ENCODE measurements around the gene UPK2.

Gene UPK2

DNA sequence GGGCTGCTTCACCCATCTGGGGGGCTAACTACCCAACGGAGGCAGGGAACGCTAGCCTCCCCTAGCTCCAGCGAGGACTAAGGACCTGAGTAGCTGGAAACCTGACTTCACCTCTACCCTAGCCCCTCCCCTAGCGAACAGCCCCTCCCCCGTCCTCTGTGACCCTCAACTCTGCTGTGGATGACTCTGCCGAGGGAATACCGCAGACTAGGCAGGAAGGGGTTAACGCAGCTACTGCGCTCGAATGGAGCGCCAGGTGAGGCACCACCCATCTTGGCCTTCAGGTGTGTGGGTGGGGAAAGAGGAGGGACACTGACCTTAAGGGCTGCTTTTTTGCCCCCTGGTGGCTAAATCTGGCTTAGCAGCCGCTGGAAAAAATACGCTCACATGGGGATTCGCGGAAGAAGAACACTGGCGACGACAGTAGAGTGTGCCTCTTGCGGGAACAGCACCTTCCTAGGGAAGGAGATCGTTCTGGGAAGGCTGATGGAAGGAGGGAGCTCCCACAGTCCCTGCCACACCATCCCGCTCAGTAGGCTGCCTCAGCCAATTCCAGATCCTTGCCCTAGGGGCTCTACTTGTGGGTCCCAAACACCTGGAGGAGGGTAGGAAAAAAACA, 25.9 kb upstream of the UPK2 start:
- no peaks in the 10 kb centered on the region for H3K9me3 ChIP-seq (ENCODE audit: low read length)
- H3K4me1 ChIP-seq (ENCODE audit: insufficient read depth, low read length, severe bottlenecking): peaks cover 12% of the 10 kb centered on the region
- H3K79me2 ChIP-seq (ENCODE audit: insufficient read depth, low read length): no peaks in the 10 kb centered on the region
- no peak overlapping the region for H2AFZ ChIP-seq (ENCODE audit: low read length)
- H3F3A ChIP-seq (ENCODE audit: insufficient read depth, low read length): no peaks in the 10 kb centered on the region
- no peaks in the 10 kb centered on the region for H3K27me3 ChIP-seq (ENCODE audit: insufficient read depth, low read length)
- no peaks in the 10 kb centered on the region for H3K9me2 ChIP-seq (ENCODE audit: low read depth, low read length)
- peak overlapping the region; percentile 72 for H3K4me3 ChIP-seq (ENCODE audit: low read depth, low read length, poor library complexity, severe bottlenecking)
- peak overlapping the region; percentile 78 for H3K27ac ChIP-seq (ENCODE audit: low read depth, low read length, poor library complexity, severe bottlenecking)
- peak overlapping the region; percentile 96 for H3K4me2 ChIP-seq (ENCODE audit: low read length)
- no peaks in the 10 kb centered on the region for H3K36me3 ChIP-seq (ENCODE audit: insufficient read depth, low read length)
- TF ChIP-seq EZH2 (IDR thresholded peaks at IDR 0.05; ENCODE audit: borderline replicate concordance, low read length) (no peak), CTCF (IDR thresholded peaks at IDR 0.05; ENCODE audit: low read length) (peak; percentile 75)
- H4K20me1 ChIP-seq (ENCODE audit: insufficient read depth, low read length): no peaks in the 10 kb centered on the region
- peak overlapping the region; percentile 68 for H3K9ac ChIP-seq (ENCODE audit: low read length)

- Histone ChIP-seq H3K9ac (ENCODE audit: low read length) (no peak overlapping the region), H3K4me3 (ENCODE audit: low read depth, low read length, poor library complexity, severe bottlenecking) (no peak overlapping the region), H3K9me2 (ENCODE audit: low read depth, low read length) (no peaks in the 10 kb centered on the region), H3F3A (ENCODE audit: insufficient read depth, low read length) (no peaks in the 10 kb centered on the region), H3K27ac (ENCODE audit: low read depth, low read length, poor library complexity, severe bottlenecking) (no peak overlapping the region), H4K20me1 (ENCODE audit: insufficient read depth, low read length) (no peaks in the 10 kb centered on the region), H3K9me3 (ENCODE audit: low read length) (no peaks in the 10 kb centered on the region), H3K4me2 (ENCODE audit: low read length) (no peak overlapping the region), H3K4me1 (ENCODE audit: insufficient read depth, low read length, severe bottlenecking) (peaks cover 4% of the 10 kb centered on the region), H2AFZ (ENCODE audit: low read length) (no peak overlapping the region), H3K27me3 (ENCODE audit: insufficient read depth, low read length) (no peaks in the 10 kb centered on the region), H3K79me2 (ENCODE audit: insufficient read depth, low read length) (no peaks in the 10 kb centered on the region), H3K36me3 (ENCODE audit: insufficient read depth, low read length) (no peaks in the 10 kb centered on the region)
- no peak for TF ChIP-seq CTCF (IDR thresholded peaks at IDR 0.05; ENCODE audit: low read length)
- no peak for TF ChIP-seq EZH2 (IDR thresholded peaks at IDR 0.05; ENCODE audit: borderline replicate concordance, low read length)
Measured at GRCh38 chr11:118931571-118931970, 24.5 kb upstream of the UPK2 start.

DNA sequence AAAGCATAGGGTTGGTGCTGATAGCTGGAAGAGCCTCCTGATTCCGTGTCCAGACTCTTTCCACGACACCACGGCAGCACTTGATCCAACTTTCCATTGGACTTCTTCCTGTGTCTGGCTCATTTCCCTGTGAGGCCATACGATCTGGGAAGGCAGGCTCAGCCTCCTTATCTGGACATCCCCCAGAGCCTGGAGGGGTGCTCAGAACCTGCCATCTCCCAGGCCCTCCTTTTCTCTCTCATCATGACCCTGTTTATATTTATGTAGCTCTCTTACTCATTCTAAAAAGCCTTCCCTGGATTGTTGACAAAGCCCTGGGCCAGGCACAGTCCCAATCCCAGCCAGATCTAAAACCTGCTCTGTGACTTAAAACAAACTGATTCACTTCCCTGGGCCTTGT, 22.6 kb upstream of the UPK2 start:
- H3K9ac ChIP-seq (ENCODE audit: low read length): no peak overlapping the region
- no peaks in the 10 kb centered on the region for H4K20me1 ChIP-seq (ENCODE audit: insufficient read depth, low read length)
- TF ChIP-seq EZH2 (IDR thresholded peaks at IDR 0.05; ENCODE audit: borderline replicate concordance, low read length) (no peak), CTCF (IDR thresholded peaks at IDR 0.05; ENCODE audit: low read length) (no peak)
- H2AFZ ChIP-seq (ENCODE audit: low read length): no peak overlapping the region
- H3K9me2 ChIP-seq (ENCODE audit: low read depth, low read length): no peaks in the 10 kb centered on the region
- H3K4me1 ChIP-seq (ENCODE audit: insufficient read depth, low read length, severe bottlenecking): no peaks in the 10 kb centered on the region
- H3K36me3 ChIP-seq (ENCODE audit: insufficient read depth, low read length): no peaks in the 10 kb centered on the region
- no peak overlapping the region for H3K4me3 ChIP-seq (ENCODE audit: low read depth, low read length, poor library complexity, severe bottlenecking)
- no peak overlapping the region for H3K27ac ChIP-seq (ENCODE audit: low read depth, low read length, poor library complexity, severe bottlenecking)
- no peaks in the 10 kb centered on the region for H3F3A ChIP-seq (ENCODE audit: insufficient read depth, low read length)
- no peaks in the 10 kb centered on the region for H3K9me3 ChIP-seq (ENCODE audit: low read length)
- H3K4me2 ChIP-seq (ENCODE audit: low read length): no peak overlapping the region
- no peaks in the 10 kb centered on the region for H3K79me2 ChIP-seq (ENCODE audit: insufficient read depth, low read length)
- no peaks in the 10 kb centered on the region for H3K27me3 ChIP-seq (ENCODE audit: insufficient read depth, low read length)

Measured in OCI-LY1 (cell line).